Right forelimb (tissue), 1 donor: ENCODE measurements around the gene GOLGA6L2.
"Not testable (repeated sequence)": the region's sequence is repeated elsewhere in the genome, so short reads cannot be mapped to it uniquely, and the experiment has no call there.

ENCODE experiments used
- DNase-seq: peaks from one replicate; pipeline ENCODE4 v3.0.0-alpha.2; 2018

The GOLGA6L2 gene, protein sequence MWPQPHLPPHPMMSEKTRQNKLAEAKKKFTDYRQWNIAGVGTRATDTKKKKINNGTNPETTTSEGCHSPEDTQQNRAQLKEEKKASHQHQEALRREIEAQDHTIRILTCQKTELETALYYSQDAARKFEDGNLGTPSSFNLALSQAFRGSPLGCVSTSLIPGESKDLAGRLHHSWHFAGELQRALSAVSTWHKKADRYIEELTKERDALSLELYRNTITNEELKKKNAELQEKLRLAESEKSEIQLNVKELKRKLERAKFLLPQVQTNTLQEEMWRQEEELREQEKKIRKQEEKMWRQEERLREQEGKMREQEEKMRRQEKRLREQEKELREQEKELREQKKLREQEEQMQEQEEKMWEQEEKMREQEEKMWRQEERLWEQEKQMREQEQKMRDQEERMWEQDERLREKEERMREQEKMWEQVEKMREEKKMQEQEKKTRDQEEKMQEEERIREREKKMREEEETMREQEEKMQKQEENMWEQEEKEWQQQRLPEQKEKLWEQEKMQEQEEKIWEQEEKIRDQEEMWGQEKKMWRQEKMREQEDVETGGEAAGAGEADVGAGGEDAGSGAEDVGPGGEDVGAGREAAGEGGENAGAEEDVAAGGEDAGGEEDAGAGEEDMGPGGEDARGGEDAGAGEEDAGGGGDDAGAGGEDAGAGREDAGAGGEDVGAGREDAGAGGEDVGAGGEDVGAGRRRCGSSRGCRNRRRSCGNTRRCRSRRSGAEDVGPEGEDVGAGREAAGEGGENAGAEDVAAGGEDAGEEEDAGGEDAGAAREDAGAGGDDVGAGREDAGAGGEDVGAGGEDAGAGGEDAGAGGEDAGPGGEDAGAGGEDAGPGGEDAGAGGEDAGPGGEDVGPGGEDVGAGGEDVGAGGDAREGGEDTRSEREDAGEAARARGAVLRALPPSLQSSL

DNA sequence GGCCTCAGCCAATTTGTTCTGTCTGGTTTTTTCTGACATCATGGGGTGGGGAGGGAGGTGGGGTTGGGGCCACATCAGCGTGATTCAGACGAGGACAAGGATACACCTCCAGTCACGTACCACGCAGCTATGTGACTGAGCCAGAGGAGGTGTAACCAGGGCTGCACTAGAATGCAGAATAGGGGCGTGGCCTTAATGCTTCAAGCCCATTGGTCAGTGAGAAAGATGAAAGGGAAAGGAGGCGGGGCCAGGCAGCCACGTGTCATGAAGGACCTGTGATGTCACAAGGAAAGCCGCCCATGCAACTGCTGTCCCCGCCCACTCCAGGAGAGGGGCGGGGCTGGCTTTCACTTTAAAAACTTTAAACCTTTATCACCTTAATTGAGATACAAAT, at the start of gene GOLGA6L2:
Gene GOLGA6L2, minus strand, starts transcription at position 137 of the 394 bp plus-strand sequence. Its CDS starts 62 bp downstream, at position 75.
- DNase-seq = no peak

DNA sequence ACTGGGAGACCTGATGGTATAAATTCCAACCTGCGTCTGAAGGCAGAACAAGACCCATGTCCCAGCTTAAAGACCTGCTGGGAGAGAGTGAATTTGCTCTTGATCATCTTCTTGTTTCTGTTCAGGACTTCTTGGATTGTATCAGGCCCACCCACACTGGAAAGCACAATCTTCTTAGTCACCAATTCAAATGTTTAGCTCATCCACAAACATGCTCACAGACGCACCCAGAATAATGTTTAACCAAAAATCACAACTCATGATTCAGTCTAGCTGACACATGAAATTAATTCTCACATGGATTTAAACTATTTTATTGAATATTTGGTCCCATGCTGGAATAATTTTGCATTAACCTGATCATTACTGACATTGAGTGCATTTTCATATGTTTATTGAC, 37.8 kb upstream of the GOLGA6L2 start:
- DNase-seq = no peak

DNA sequence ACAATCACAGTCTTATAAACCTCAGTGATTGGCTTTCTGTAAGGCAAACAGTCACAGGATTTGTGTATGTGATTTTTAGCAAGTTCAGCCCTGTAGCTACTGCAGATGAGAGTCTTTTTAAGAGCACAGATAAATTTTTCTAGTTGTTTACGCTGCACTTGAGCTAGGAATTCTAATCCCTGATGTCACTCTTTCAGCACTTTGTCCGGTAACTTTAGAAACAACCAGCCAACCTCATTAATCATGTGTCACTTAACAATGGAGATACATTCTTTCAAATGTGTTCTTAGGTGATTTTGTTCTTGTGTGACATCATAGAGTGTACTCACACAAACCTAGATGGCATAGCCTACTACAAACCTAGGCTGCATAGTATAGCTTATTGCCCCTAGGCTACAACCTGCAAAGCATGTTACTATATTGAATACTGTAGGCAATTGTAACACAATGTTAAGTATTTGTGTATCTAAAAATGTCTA, 36.8 kb upstream of the GOLGA6L2 start:
- DNase-seq = no peak

DNA sequence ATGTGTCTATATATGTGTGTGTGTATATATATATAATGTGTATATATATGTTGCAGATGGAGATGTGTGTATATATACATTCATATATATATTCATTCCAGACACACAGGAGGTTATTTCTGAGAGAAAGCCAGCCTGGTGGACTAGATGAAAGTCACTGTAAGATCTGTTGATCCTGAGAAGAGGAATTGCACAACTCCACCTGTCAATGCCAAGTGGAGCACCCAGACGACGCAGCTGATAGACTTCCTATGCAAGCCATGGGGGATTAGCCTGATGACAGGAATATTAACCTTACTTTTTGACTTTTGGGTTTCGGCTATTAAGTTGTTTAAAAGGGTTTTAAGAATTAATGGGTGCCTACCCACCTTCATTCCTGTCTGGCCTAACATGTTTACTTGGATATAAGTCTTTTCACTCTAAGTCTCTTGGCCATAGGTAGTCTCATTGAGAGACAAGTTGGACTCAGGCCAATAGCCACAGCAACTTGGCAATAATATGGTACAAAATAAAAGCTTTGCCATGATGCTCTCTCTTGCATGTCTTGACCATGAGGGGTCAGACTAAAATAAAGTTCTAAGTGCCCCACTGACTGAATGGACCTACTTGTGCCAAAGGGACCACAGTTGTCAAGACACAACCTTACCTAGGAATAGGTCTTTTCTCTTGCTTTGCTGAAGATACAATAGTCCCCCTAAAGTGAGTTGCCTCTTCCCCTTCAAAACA, 35.9 kb upstream of the GOLGA6L2 start:
- DNase-seq = no peak

DNA sequence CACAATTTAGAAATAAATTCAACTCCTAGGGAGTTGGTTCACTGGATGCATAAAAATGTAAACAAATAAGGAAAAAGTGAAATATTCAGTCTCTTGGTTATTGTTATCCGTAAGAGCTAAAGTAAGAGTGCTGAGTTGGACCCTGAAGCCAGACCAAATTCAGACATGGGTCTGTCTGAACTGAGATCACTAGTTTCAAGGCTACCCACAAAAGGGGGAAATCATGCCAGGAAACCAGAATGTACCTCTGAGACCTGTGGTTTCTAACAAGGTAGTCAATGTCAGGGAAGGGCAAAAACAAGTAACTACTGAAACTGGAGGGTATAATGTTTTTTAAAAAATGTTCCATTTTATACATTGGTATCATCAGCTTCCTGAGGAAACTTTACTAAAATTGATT, 35.2 kb upstream of the GOLGA6L2 start:
- no peak for DNase-seq

DNA sequence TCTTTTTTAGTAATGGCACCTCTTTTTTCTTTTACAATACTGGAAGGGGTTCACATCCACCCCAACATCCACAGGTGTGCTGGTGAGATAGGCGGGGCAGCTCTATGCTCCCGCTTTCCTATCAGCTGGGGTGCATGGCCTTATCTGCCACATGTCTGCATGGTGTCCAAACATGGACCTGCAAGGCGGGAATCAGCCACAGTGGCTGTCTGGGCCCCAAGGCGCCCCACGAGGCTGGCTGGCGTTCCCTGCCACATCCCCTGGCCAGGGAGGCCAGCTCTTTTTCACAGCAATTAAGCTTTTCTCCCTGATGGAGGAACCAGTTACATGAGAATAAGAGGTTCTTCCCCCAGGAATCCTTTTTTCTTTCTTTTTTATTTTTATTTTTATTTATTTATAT, 30.9 kb upstream of the GOLGA6L2 start:
- no peak for DNase-seq

DNA sequence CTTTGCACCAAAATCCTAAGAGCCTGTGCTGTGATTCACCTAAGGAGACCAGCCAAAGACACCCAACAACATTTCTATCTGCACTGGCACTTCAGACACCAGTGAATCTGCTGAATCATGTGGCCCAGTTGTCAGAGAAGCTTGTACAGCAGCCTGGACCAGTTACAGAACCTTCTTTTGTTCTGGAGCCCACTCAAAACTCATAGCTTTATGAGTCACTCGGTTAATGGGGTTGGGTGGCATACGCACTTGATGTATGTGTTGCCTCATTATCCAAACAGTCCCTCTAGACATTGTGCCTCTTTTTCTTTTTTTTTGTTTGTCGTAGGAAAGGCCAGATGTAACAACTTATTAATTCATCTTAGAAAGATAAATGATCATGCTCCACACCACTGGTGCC, 25.6 kb upstream of the GOLGA6L2 start:
- DNase-seq = no peak

DNA sequence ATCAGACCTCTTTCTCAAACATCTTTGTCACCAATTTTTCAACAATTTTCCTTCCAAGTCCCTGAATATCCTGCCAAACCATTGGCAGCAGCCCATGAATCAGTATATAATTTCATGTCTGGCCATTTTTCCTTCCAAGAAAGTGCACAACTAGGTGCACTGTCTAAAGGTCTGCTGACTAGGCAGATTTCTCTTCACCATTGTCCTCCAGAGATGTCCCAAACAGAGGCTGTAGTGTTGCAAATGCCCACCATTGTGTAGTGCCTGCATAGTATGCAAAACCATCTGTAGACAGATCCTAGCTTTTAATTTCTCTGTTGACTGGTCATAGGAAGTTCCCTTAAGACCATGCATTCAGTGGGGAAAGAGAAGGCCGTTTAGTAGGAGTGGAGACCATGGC, 25.0 kb upstream of the GOLGA6L2 start:
- DNase-seq = no peak

DNA sequence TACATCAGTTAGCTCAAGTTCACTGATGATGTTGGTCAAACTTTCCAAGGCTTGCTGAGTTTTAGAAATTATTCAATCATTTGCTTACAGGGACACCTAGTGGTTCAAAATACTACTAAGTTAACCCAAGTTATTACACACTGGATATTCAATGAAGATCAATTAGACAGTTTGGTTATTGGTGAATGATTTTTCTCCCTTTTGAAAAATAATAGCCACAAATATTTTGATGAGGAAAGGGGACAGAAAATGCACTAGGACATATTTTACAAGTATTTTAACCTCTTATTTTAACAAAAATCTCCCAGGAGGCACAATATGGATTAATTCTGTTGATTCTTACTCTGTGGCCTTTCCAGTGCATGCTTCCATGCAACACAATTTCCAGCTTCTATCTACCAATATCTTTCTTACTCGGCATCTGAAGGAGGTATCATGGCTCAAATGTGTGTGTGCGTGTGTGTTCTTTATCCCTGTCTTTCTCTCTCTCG, 20.1 kb upstream of the GOLGA6L2 start:
- DNase-seq = no peak

DNA sequence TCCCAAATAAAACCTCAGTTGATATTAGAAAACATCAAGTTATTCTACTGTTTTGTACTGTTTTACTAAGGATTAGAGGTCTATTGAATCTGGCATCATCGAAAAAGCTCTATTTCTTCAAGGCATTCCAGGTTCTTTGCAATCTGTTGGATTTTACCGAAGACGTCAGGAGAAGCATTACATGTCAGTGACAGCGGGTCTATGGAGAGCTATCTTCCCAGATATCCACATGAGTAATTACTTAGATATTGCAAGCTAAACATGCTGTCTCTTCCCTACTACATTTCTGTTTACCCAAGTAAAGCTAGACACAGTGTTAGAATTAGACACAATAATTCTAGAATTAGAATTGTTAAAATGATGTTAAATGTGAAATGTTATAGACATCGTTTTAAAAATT, 10.8 kb upstream of the GOLGA6L2 start:
- DNase-seq = no peak

DNA sequence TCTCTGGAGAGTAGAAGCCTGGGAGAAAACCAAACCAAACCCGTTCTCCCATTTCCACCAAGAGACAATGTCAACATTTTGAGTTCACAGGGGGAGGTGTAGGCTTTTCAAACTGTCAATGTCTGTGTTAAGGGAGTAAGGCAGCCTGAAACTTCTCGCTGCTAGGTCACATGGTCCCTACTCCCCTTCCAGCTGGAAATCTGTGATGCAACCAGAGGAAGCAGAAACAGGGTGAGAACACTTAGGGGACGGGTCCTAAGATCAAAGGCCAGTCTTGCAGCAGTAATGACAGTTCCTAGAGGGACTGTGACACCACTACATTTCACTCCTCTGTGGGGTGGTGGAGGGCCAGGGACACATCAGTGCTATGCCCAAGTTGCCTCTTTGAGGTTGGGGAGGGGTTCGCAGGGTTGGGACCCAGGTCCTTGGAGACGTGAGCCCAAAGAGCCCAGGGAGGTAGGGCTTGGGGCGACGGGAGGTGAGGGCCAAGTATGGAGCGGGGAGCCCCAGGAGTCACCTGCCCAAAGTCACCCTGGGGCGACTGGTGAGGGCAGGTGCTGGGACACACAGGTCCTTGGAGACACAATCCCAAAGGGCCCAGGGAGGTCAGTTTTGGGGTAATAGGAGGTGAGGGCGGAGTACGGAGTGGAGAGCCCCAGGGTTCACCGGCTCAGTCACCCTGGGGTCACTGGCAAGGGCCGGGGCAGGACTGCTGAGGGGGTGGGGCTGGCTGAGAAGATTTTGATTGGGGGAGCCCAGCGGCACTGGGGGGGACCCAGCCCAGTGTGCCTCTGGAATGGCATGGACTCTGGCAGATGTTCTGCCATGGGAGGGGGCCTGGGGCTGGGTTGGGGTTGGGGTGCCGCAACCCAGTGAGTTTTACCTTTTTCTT, 582 bp downstream of the GOLGA6L2 start:
- DNase-seq = no peak

DNA sequence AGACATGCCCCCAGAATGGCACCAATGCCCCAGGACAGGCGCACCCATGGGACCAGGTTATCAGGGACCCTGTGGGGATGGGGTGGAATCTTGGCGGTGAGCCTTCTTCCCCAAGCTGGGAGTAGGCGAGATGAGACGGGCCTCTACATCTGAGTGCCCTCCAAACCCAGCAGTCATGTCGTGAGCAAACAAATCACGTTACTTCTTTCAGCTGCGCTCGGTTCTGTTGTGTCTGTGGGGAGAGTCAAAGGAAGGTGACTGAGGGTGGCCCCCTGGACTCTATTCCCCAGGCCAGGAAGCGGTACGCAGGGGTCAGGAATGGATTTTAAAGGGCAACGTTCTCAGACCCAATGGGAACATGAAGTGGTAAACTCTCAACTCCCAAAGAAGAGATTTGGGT, 2.8 kb downstream of the GOLGA6L2 start:
- DNase-seq = no peak

DNA sequence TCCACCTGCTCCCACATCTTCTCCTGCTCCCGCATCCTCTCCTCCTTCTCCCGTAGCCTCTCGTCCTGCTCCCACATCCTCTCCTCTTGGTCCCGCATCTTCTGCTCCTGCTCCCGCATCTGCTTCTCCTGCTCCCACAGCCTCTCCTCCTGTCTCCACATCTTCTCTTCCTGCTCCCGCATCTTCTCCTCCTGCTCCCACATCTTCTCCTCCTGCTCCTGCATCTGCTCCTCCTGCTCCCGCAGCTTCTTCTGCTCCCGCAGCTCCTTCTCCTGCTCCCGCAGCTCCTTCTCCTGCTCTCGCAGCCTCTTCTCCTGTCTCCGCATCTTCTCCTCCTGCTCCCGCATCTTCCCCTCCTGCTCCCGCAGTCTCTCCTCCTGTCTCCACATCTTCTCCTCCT, 5.8 kb downstream of the GOLGA6L2 start:
- no peak for DNase-seq

DNA sequence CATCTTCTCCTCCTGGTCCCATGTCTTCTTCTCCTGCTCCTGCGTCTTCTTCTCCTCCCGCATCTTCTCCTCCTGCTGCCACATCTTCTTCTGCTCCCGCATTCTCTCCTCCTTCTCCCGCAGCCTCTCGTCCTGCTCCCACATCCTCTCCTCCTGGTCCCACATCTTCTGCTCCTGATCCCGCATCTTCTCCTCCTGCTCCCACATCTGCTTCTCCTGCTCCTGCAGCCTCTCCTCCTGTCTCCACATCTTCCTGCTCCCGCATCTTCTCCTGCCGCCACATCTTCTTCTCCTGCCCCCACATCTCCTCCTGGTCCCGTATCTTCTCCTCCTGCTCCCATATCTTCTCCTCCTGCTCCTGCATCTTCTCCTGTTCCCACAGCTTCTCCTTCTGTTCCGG, 6.4 kb downstream of the GOLGA6L2 start:
- DNase-seq = no peak

DNA sequence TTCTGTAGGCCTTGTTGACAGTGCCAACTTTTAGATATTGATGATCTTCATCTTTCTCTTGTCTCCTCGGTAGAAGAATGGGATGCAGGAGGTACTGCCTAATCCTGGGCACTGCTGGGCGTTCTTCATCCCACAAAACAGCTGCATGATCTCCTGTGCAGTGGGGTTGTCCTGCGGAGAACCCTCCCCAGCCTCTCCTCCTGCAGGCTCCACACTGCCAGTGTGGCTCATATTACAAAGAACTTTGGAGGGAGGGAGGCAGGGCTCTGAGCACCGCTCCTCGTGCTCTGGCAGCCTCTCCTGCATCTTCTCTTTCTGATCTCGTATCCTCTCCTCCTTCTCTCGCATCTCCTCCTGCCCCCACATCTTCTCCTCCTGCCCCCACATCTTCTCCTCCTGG, 7.5 kb downstream of the GOLGA6L2 start:
- no peak for DNase-seq

DNA sequence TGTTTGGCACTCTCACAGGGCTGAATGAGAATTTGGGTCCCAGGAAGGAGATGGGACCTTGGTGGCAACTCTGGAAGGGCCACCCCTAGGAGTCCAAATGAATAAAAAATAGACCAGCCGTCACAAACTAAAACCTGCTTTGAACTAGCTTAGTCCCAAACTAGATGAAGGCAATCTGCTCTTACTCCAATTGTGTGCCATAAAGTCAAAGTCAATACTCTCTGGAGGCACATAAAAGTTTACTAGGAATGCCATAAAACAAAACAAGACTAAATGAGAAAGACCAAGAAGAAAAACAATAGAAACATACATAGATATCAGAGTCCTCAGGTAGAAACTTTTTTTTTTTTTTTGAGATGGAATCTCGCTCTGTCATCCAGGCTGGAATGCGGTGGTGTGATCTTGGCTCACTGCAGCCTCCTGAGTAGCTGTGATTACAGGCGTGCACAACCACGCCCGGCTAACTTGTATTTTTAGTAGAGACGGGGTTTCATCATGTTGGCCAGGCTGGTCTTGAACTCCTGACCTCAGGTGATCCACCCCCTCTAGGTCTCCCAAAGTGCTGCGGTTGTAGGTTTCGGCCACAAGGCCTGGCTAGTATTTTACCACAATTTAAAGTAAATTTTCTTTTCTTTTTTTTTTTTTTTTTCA, 8.1 kb downstream of the GOLGA6L2 start:
- DNase-seq = no peak

DNA sequence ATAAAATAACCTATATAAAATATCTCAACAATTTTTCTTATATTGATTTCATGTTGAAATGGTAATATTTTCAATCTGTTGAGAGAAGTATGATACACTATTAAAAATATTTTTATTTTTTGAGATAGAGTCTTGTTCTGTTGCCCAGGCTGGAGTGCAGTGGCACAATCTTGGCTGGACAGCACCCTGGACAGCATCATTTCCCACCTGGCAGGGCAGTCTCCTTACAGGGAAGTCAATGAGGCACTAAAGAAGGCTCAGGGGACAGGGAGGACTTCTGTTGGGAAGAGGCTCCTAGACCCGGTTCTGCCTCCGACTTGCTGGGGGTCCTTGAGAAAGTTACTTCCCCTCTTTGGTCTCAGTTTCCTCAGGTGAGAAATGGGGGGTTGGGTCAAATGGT, 9.4 kb downstream of the GOLGA6L2 start:
- no peak for DNase-seq

DNA sequence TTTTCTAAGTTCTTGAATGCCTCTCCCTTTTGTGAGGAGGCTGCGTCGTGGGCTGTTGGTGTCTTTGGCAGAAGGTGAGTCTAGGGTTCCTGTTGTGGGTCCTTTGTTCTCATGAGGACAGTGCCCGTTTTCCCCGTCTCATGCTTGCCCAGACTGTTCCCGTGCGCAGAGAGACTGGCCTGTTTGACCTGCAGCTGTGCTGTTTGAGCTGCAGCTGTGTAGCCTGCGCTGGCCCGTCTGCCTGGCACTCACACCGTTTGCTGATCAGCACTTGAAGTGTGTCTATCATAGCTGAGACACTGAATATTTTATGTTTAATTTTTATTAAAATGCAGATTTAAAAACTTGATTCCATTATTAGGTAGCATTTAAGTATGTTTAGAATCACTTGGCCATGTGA, 9.9 kb downstream of the GOLGA6L2 start:
- DNase-seq = no peak

DNA sequence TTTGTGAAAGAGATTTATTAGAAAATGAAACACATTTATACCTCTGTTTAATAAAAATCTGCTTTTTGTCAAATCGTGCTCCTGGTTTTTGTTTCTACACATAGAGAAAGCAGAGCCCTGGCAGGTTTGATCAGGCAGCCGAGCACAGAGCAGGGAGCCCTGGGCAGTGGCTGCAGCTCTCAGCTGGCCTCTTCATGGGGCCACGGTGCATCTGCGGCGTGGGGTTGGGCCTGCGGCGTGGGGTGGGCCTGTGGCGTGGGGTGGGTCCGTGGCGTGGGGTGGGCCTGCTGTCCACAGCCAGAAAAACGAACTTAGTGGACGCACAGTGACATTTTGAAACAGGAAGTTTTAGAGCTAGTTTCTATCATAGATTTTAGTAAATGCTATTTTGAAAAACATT, 10.6 kb downstream of the GOLGA6L2 start:
- no peak for DNase-seq

DNA sequence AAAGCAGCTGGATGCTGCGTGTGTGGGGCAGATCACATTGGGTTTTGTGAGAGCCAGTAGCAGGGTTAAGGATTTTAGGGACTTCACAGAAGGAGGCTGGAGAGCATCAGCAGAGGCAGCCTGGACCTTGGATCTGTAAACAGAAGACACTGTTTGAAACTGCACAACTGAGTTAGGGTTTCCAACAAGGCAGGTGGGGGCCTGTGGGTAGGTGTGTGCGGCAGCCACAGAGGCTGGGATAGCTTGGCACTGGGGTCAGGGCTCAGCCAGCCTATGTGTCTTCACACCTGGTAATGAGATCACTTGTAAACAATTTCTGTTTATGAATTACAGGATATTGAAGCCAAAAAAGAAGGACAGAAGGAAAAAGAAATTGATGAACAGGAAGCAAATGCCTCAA, 12.3 kb downstream of the GOLGA6L2 start:
- DNase-seq = not testable (repeated sequence)

DNA sequence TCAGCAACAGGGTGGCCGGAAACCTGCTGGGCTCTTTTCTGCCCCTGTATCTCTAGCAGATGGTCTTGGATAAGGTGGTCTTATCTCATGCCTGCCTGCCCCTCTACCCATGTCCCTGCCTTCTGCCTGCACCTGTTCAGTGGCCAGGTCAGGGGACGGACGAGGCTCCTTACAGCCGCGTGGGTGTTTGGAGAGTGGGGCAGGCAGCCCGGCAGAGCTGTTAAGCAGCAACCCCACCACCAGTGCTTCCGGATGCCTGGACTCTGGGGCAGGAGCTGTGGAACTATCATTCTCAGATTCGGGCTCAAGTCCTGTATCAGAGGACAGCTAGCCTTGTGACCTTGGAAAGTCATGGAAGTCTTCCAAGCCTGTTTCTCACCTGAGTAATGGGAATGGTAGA, 21.7 kb downstream of the GOLGA6L2 start:
- DNase-seq = not testable (repeated sequence)
